ENCODE data around the gene RHOT2. TPM values are rescaled to one million over a fixed set of nuclear protein-coding genes. Genes with fewer than 3 reads are reported as not detected.

RHOT2 gene
- total and polyA plus RNA-seq, 2 experiments from 2014 or later = 129 to 163 TPM

DNA sequence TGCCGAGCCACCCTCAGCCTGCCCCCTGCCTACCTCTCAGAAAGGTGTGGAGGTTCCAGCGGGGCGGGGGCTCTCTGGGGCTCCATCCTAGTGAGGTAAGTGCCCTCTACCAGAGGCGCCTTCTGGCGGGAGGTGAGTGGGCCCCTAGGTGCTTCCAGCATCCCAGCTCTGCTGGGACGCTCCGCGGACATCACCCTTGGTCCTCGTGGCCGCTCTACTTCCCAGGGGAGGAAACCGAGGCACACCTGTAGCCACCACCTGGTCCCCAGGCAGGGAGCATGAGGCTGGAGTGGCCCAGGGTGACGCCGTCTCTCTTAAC, 24.9 kb upstream of the RHOT2 start (continued):
- TF ChIP-seq, protein P1, sequence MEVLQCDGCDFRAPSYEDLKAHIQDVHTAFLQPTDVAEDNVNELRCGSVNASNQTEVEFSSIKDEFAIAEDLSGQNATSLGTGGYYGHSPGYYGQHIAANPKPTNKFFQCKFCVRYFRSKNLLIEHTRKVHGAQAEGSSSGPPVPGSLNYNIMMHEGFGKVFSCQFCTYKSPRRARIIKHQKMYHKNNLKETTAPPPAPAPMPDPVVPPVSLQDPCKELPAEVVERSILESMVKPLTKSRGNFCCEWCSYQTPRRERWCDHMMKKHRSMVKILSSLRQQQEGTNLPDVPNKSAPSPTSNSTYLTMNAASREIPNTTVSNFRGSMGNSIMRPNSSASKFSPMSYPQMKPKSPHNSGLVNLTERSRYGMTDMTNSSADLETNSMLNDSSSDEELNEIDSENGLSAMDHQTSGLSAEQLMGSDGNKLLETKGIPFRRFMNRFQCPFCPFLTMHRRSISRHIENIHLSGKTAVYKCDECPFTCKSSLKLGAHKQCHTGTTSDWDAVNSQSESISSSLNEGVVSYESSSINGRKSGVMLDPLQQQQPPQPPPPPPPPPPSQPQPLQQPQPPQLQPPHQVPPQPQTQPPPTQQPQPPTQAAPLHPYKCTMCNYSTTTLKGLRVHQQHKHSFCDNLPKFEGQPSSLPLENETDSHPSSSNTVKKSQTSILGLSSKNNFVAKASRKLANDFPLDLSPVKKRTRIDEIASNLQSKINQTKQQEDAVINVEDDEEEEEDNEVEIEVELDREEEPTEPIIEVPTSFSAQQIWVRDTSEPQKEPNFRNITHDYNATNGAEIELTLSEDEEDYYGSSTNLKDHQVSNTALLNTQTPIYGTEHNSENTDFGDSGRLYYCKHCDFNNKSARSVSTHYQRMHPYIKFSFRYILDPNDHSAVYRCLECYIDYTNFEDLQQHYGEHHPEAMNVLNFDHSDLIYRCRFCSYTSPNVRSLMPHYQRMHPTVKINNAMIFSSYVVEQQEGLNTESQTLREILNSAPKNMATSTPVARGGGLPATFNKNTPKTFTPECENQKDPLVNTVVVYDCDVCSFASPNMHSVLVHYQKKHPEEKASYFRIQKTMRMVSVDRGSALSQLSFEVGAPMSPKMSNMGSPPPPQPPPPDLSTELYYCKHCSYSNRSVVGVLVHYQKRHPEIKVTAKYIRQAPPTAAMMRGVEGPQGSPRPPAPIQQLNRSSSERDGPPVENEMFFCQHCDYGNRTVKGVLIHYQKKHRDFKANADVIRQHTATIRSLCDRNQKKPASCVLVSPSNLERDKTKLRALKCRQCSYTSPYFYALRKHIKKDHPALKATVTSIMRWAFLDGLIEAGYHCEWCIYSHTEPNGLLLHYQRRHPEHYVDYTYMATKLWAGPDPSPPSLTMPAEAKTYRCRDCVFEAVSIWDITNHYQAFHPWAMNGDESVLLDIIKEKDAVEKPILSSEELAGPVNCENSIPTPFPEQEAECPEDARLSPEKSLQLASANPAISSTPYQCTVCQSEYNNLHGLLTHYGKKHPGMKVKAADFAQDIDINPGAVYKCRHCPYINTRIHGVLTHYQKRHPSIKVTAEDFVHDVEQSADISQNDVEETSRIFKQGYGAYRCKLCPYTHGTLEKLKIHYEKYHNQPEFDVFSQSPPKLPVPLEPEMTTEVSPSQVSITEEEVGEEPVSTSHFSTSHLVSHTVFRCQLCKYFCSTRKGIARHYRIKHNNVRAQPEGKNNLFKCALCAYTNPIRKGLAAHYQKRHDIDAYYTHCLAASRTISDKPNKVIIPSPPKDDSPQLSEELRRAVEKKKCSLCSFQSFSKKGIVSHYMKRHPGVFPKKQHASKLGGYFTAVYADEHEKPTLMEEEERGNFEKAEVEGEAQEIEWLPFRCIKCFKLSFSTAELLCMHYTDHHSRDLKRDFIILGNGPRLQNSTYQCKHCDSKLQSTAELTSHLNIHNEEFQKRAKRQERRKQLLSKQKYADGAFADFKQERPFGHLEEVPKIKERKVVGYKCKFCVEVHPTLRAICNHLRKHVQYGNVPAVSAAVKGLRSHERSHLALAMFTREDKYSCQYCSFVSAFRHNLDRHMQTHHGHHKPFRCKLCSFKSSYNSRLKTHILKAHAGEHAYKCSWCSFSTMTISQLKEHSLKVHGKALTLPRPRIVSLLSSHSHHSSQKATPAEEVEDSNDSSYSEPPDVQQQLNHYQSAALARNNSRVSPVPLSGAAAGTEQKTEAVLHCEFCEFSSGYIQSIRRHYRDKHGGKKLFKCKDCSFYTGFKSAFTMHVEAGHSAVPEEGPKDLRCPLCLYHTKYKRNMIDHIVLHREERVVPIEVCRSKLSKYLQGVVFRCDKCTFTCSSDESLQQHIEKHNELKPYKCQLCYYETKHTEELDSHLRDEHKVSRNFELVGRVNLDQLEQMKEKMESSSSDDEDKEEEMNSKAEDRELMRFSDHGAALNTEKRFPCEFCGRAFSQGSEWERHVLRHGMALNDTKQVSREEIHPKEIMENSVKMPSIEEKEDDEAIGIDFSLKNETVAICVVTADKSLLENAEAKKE (CRISPR knock-in tag; IDR thresholded peaks at IDR 0.05) = no peak
- TF ChIP-seq, protein P2, sequence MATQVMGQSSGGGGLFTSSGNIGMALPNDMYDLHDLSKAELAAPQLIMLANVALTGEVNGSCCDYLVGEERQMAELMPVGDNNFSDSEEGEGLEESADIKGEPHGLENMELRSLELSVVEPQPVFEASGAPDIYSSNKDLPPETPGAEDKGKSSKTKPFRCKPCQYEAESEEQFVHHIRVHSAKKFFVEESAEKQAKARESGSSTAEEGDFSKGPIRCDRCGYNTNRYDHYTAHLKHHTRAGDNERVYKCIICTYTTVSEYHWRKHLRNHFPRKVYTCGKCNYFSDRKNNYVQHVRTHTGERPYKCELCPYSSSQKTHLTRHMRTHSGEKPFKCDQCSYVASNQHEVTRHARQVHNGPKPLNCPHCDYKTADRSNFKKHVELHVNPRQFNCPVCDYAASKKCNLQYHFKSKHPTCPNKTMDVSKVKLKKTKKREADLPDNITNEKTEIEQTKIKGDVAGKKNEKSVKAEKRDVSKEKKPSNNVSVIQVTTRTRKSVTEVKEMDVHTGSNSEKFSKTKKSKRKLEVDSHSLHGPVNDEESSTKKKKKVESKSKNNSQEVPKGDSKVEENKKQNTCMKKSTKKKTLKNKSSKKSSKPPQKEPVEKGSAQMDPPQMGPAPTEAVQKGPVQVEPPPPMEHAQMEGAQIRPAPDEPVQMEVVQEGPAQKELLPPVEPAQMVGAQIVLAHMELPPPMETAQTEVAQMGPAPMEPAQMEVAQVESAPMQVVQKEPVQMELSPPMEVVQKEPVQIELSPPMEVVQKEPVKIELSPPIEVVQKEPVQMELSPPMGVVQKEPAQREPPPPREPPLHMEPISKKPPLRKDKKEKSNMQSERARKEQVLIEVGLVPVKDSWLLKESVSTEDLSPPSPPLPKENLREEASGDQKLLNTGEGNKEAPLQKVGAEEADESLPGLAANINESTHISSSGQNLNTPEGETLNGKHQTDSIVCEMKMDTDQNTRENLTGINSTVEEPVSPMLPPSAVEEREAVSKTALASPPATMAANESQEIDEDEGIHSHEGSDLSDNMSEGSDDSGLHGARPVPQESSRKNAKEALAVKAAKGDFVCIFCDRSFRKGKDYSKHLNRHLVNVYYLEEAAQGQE (IDR thresholded peaks at IDR 0.05; ENCODE audit: unreplicated experiment) = no peak
- TF ChIP-seq STAT1 (IDR thresholded peaks at IDR 0.05; ENCODE audit: unreplicated experiment) = no peak
- no peak for TF ChIP-seq CREB1 (CRISPR knock-in tag; IDR thresholded peaks at IDR 0.05; ENCODE audit: low read depth)
- no peak for TF ChIP-seq CTCF (conservative IDR thresholded peaks at IDR 0.05; ENCODE audit: low read depth in 2 of 2)
